Lower leg skin (tissue), 4 donors: ENCODE measurements around the gene NRXN3. TPM values are rescaled to one million over a fixed set of nuclear protein-coding genes. Genes with fewer than 3 reads are reported as not detected.

ENCODE experiments used
- DNase-seq, 2 donors: peaks; one replicate each; pipeline ENCODE4 v3.0.0-alpha.2; 2019; ENCODE audit warnings: low spot score in 2 of 2
- H3K4me3 ChIP-seq: fragments of 200-600 bp; sonication (generic); 2 replicates; pipeline ENCODE4 v1.5.1; 2017; ENCODE audit warnings: mild to moderate bottlenecking, low read depth; ENCODE audit not compliant: poor library complexity, severe bottlenecking
- POLR2A ChIP-seq, 2 donors: fragments of 450-650 bp; IDR thresholded peaks; one replicate each; pipeline ENCODE4 v1.6.1; 2016 to 2017; ENCODE audit warnings: antibody characterized with exemption in 2 of 2, mild to moderate bottlenecking in 1 of 2, moderate library complexity in 1 of 2
- WGBS, 2 donors: methylation state at CpG; one replicate each; pipeline ENCODE4 v1.1.5; 2018; 5-methylcytosine and 5-hydroxymethylcytosine counted together
- intact Hi-C: fragments of 100-400 bp; cut with DNase I; formaldehyde crosslinking; loops from one replicate; pipeline ENCODE4 v1.15.0; 2023; ENCODE audit warnings: low total_unique reads
- total RNA-seq, 4 donors: library from RNA; depleted of rRNA; stranded (reverse); fragments of >200 nt; gene quantifications; one replicate each; pipeline ENCODE4 v1.1.0, GENCODE V29; 2016
- TF ChIP-seq, protein P1 (sequence below), 3 donors: fragments of 450-650 bp; IDR thresholded peaks; one replicate each; pipeline ENCODE4 v1.5.1; 2016; ENCODE audit warnings: antibody characterized with exemption in 3 of 3, mild to moderate bottlenecking in 3 of 3, moderate library complexity in 2 of 3

The NRXN3 gene
- total RNA-seq, 4 donors from 2014 or later: 0.61 to 2.4 (median 1.7) TPM

DNA sequence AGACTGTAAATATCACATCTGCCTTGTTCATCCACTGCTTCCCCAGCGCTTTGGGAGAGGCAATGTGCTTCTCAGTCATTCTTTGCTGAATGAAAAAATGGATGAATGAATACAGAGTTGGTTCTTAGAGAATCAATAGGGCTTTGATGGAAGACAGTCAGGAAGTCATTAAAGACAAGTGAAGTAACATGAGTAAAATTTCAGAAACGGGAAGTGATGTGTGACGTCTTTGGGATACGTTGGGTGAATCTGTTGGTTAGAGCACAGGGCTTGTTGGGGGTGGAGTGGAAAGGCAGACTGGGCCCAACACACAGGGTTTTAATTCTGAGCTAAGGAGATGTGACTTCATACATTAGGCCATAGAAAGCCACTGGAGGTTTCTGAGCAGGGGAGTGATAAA lies 39.0 kb upstream of the NRXN3 start:
- TF ChIP-seq POLR2A (IDR thresholded peaks at IDR 0.05): no peak
- TF ChIP-seq, protein P1, sequence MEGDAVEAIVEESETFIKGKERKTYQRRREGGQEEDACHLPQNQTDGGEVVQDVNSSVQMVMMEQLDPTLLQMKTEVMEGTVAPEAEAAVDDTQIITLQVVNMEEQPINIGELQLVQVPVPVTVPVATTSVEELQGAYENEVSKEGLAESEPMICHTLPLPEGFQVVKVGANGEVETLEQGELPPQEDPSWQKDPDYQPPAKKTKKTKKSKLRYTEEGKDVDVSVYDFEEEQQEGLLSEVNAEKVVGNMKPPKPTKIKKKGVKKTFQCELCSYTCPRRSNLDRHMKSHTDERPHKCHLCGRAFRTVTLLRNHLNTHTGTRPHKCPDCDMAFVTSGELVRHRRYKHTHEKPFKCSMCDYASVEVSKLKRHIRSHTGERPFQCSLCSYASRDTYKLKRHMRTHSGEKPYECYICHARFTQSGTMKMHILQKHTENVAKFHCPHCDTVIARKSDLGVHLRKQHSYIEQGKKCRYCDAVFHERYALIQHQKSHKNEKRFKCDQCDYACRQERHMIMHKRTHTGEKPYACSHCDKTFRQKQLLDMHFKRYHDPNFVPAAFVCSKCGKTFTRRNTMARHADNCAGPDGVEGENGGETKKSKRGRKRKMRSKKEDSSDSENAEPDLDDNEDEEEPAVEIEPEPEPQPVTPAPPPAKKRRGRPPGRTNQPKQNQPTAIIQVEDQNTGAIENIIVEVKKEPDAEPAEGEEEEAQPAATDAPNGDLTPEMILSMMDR (IDR thresholded peaks at IDR 0.05): no peak
- 72 to 81% methylated on average over 4 of the region's 4 CpGs for WGBS, 2 donors
- no peak for DNase-seq
- no peak overlapping the region for H3K4me3 ChIP-seq
- intact Hi-C loops: no loop called here

DNA sequence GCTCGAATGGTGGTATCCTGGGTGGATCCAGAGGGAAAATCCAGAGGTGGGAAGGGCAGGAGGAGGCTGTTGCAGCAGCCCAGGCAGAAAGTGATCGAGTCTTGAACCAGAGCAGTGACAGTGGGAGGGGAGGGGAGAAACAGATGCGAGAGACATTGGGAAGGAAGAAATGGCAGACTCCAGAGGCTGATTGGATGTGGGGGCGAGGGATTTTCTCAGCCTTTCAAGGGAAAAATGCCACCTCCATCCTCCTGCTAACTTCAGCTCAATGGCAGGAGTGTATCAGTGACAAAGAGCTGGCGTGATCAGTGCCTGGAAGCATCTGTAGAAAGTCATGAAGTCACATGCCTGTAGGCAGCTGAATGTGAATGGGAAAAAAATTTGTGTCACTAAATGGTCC lies 38.6 kb upstream of the NRXN3 start:
- TF ChIP-seq POLR2A (IDR thresholded peaks at IDR 0.05): no peak
- TF ChIP-seq, protein P1 (IDR thresholded peaks at IDR 0.05): no peak
- intact Hi-C loops: no loop called here
- whole genome bisulfite sequencing, 2 donors: 72 to 76% methylated on average over 5 of the region's 5 CpGs
- no peak overlapping the region for H3K4me3 ChIP-seq
- no peak for DNase-seq

DNA sequence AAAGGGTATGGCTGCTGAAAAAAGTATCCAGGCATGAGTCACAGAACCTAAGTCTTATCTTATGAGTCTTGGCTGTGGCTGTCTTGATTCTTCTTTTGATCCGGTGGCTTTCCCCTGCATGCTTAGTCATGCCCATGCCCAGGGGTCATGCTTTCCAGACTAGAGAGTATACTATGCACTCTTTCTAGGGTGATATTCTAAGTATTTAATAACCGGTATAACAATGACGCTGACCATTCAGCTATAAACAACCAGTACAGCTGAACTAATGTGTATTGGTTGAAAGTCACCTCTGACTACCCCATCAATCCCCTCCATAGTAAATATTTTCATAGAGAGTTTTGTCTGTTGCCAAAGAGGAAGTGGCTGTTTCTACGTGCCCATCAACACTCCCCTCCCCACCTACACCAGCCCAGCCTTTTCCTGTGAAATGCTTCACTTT lies 34.7 kb upstream of the NRXN3 start:
- intact Hi-C loops: no loop called here
- no peak for TF ChIP-seq POLR2A (IDR thresholded peaks at IDR 0.05)
- TF ChIP-seq, protein P1 (IDR thresholded peaks at IDR 0.05): no peak
- no peak for DNase-seq
- WGBS, 2 donors: 25% methylated on average over 4 of the region's 4 CpGs
- no peak overlapping the region for H3K4me3 ChIP-seq

DNA sequence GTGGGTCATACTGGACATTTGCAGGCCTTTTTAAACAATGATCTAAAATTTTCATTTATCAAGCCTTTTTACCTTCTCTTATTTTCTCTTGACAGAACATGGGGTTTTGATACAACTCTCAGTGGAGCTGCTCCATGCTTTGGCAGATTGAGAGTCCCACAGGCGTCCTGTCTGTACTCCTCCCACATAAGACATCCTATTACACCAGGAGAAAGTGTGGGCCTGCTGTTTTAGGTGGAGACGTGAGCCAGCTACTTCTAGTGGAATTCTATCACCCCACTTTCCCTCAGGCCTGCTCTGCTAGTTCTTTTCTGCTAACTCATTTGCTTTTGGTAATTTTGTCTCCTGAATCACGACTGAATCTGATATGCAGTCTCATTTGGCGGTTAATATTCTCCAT lies 33.5 kb upstream of the NRXN3 start:
- WGBS, 2 donors: 64 to 65% methylated on average over 4 of the region's 4 CpGs
- no peak for DNase-seq
- no peak overlapping the region for H3K4me3 ChIP-seq
- TF ChIP-seq, protein P1 (IDR thresholded peaks at IDR 0.05): no peak
- intact Hi-C loops: no loop called here

DNA sequence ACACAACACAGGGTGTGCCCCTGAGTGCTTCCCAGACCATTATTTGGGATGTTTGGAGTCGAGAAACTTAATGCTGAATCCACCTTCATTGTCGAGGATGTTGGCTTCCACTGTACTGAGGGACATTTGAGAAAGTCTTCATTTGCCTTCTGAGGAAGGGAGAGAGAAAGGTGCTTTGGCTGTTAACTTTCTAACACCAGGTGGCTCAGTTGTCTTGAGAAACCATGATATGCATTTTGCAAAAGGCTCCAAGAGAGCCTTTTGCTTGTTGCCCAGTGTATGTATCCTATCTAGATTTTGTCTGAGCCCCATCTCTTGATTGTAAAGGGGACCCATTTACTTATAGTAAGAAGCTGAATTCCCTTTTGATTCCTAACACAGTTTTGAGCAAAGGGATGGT lies 28.6 kb upstream of the NRXN3 start:
- intact Hi-C loops: no loop called here
- 60 to 64% methylated on average over 2 of the region's 2 CpGs for WGBS, 2 donors
- DNase-seq: no peak
- TF ChIP-seq, protein P1 (IDR thresholded peaks at IDR 0.05): no peak
- TF ChIP-seq POLR2A (IDR thresholded peaks at IDR 0.05): no peak
- no peak overlapping the region for H3K4me3 ChIP-seq

DNA sequence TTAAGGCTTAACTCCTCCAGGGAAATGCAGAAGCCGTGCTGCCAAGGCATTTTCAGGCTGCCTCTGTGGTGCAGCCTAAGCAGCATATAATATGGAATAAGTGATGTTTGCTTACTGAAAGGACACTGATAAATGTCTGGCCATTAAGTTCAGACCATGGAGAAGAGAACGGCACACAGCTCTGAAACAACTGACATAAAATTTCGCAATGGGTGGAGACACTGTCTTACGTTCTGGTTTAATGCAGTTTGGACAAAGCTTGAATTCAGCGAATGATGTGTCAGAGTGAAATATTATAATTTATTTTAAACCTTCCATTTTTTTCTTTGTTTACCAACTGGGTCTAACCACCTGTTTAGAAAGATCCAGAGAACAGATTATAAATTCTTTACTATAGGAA lies 27.2 kb upstream of the NRXN3 start:
- no peak for TF ChIP-seq POLR2A (IDR thresholded peaks at IDR 0.05)
- TF ChIP-seq, protein P1 (IDR thresholded peaks at IDR 0.05): no peak
- 70 to 82% methylated on average over 5 of the region's 5 CpGs for WGBS, 2 donors
- intact Hi-C loops: no loop called here
- DNase-seq: no peak
- H3K4me3 ChIP-seq: no peak overlapping the region
